B cell (primary cell): Measurements from ENCODE around the gene PAM. TPM values are rescaled to one million over a fixed set of nuclear protein-coding genes. Genes with fewer than 3 reads are reported as not detected.

ENCODE experiments used
- ATAC-seq: fragments of 200-7000 bp; cut with Tn5 transposase; one replicate; pipeline ENCODE4 v1.10.0; 2021; ENCODE audit warnings: low read depth, mild to moderate bottlenecking, moderate number of reproducible peaks, moderate library complexity
- CTCF ChIA-PET: fragments of 350-600 bp; sonication (Branson Sonifier 250); formaldehyde crosslinking; loops from one replicate; lab custom pipeline; 2021; ENCODE audit warnings: antibody characterized with exemption, inconsistent platforms; lab: Charles Lee
- POLR2A ChIA-PET: fragments of 350-600 bp; sonication (Branson Sonifier 250); formaldehyde crosslinking; loops from one replicate; lab custom pipeline; 2021; ENCODE audit warnings: antibody characterized with exemption; lab: Charles Lee
- DNase-seq: peaks from one replicate; pipeline ENCODE4 v3.0.0; 2013
- H2AFZ ChIP-seq: 2 replicates; pipeline ENCODE4 v1.6.1; 2012; ENCODE audit warnings: mild to moderate bottlenecking, low read depth, low read length; ENCODE audit not compliant: insufficient read depth, poor library complexity, severe bottlenecking
- H3K27ac ChIP-seq, 2 donors: 1 replicate in 1 of 2; 2 replicates in 1 of 2; pipeline ENCODE4 v1.5.1; 2012 to 2013; ENCODE audit warnings: low read length in 2 of 2, mild to moderate bottlenecking in 2 of 2, moderate library complexity in 1 of 2
- H3K27me3 ChIP-seq, 4 experiments: fragments of 200-600 bp in 1 of 4; sonication (generic) in 1 of 4; replicated peaks in 1 of 4; 1 replicate in 2 of 4; 2 replicates in 2 of 4; pipeline versions ENCODE4 v1.6.1 to v1.7.0; 2013 to 2016; ENCODE audit warnings: low read length in 3 of 4, mild to moderate bottlenecking in 2 of 4, mixed read lengths in 1 of 4, moderate library complexity in 1 of 4; ENCODE audit not compliant: insufficient read depth in 4 of 4, control insufficient read depth in 3 of 4; ENCODE audit errors: control extremely low read depth in 1 of 4
- H3K36me3 ChIP-seq, 2 experiments: replicated peaks in 1 of 2; 1 replicate in 1 of 2; 2 replicates in 1 of 2; pipeline versions ENCODE4 v1.6.1 to v1.7.1; 2013; ENCODE audit warnings: low read length in 1 of 2; ENCODE audit not compliant: insufficient read depth in 2 of 2, control insufficient read depth in 1 of 2; ENCODE audit errors: control extremely low read depth in 1 of 2, extremely low read depth in 1 of 2
- H3K4me1 ChIP-seq, 2 donors: fragments of 200-600 bp in 1 of 2; sonication (generic) in 1 of 2; 1 replicate in 1 of 2; 2 replicates in 1 of 2; pipeline versions ENCODE4 v1.5.1 to v1.6.1; 2013 to 2017; ENCODE audit warnings: low read length in 2 of 2; ENCODE audit not compliant: control insufficient read depth in 2 of 2, insufficient read depth in 2 of 2
- H3K4me2 ChIP-seq: replicated peaks from 2 replicates; pipeline ENCODE3; 2012; ENCODE audit warnings: mild to moderate bottlenecking, low read depth, low read length; ENCODE audit not compliant: poor library complexity, severe bottlenecking
- H3K4me3 ChIP-seq, 5 experiments: fragments of 200-600 bp in 1 of 5; sonication (generic) in 1 of 5; 1 replicate in 3 of 5; 2 replicates in 2 of 5; pipeline versions ENCODE4 v1.5.1 to v1.7.0; 2011 to 2016; ENCODE audit warnings: low read length in 4 of 5, mild to moderate bottlenecking in 4 of 5, low read depth in 2 of 5, control low read depth in 1 of 5, moderate library complexity in 1 of 5; ENCODE audit not compliant: insufficient read depth in 1 of 5; ENCODE audit errors: control extremely low read depth in 1 of 5, extremely low read depth in 1 of 5
- H3K79me2 ChIP-seq: fragments of 200-600 bp; sonication (generic); one replicate; pipeline ENCODE4 v1.6.0; 2016; ENCODE audit warnings: low read length; ENCODE audit not compliant: control insufficient read depth, insufficient read depth
- H3K9ac ChIP-seq: fragments of 200-600 bp; sonication (generic); 2 replicates; pipeline ENCODE4 v1.6.1; 2017; ENCODE audit warnings: mild to moderate bottlenecking, low read length, moderate library complexity
- H3K9me3 ChIP-seq, 3 donors: one replicate each; pipeline versions ENCODE4 v1.6.1 to v1.7.1; 2013; ENCODE audit warnings: low read length in 2 of 3; ENCODE audit not compliant: control insufficient read depth in 2 of 3, insufficient read depth in 1 of 3; ENCODE audit errors: control extremely low read depth in 1 of 3
- H4K20me1 ChIP-seq: 2 replicates; pipeline ENCODE4 v1.6.0; 2012; ENCODE audit warnings: mild to moderate bottlenecking, low read length; ENCODE audit not compliant: insufficient read depth, control insufficient read depth, poor library complexity, severe bottlenecking
- H3K27ac Mint-ChIP-seq: one replicate; pipeline ENCODE4 v1.8.0; 2021; ENCODE audit warnings: mixed read lengths
- H3K27me3 Mint-ChIP-seq: one replicate; pipeline ENCODE4 v1.8.0; 2021; ENCODE audit warnings: mixed read lengths
- H3K4me1 Mint-ChIP-seq: one replicate; pipeline ENCODE4 v1.8.0; 2021; ENCODE audit warnings: mixed read lengths
- H3K4me3 Mint-ChIP-seq: one replicate; pipeline ENCODE4 v1.8.0; 2021; ENCODE audit warnings: mixed read lengths
- H3K9me3 Mint-ChIP-seq: one replicate; pipeline ENCODE4 v1.8.0; 2022; ENCODE audit warnings: mixed read lengths; ENCODE audit not compliant: insufficient read depth
- EZH2 ChIP-seq: IDR thresholded peaks from 2 replicates; pipeline ENCODE4 v1.6.1; 2012; ENCODE audit warnings: borderline replicate concordance, low read depth, mild to moderate bottlenecking, moderate library complexity, low read length; ENCODE audit not compliant: insufficient read depth, poor library complexity, severe bottlenecking
- WGBS: methylation state at CpG from one replicate; pipeline ENCODE4 v1.1.5; 2013; ENCODE audit warnings: missing lambda C conversion rate; ENCODE audit not compliant: insufficient coverage; 5-methylcytosine and 5-hydroxymethylcytosine counted together
- intact Hi-C: fragments of 100-400 bp; cut with micrococcal nuclease; formaldehyde crosslinking; loops from one replicate; pipeline ENCODE4 v1.10.0; 2022
- polyA plus RNA-seq: library from polyadenylated mRNA; depleted of rRNA; stranded (reverse); fragments of >200 nt; gene quantifications from 2 replicates; pipeline ENCODE4 v1.2.3, GENCODE V29; 2012
- total RNA-seq, 2 donors: library from RNA; stranded (reverse); fragments of 120-200 nt in 1 of 2; gene quantifications; 1 replicate in 1 of 2; 2 replicates in 1 of 2; pipeline versions ENCODE4 v1.2.3 to v1.2.4, GENCODE V29; 2013 to 2022
- TF ChIP-seq, protein P1 (sequence below): fragments of 200-600 bp; IDR thresholded peaks from one replicate; pipeline ENCODE4 v1.8.0; 2022; ENCODE audit warnings: antibody characterized with exemption, mild to moderate bottlenecking

The PAM gene
- total and polyA plus RNA-seq, 2 donors (not counting 1 experiment from before 2014, with no cell fraction given) = 1.00 to 34.8 TPM

- Mint-ChIP-seq H3K27me3 (no peaks in the 10 kb centered on the region), H3K4me1 (peaks cover 3% of the 10 kb centered on the region), H3K4me3 (no peak overlapping the region), H3K9me3 (no peaks in the 10 kb centered on the region), H3K27ac (no peak overlapping the region)
- Histone ChIP-seq H3K9me3 (no peaks in the 10 kb centered on the region), H3K36me3 (no peaks in the 10 kb centered on the region), H3K27ac (no peak overlapping the region), H3K9ac (no peak overlapping the region), H4K20me1 (no peaks in the 10 kb centered on the region), H3K4me1 (no peaks in the 10 kb centered on the region), H3K27me3 (no peaks in the 10 kb centered on the region), H3K4me2 (no peak overlapping the region), H3K4me3 (no peak overlapping the region), H2AFZ (no peak overlapping the region), H3K79me2 (no peaks in the 10 kb centered on the region)
- CTCF ChIA-PET = no interaction called here
- DNase-seq = no peak
- intact Hi-C loops = no loop called here
- TF ChIP-seq, protein P1, sequence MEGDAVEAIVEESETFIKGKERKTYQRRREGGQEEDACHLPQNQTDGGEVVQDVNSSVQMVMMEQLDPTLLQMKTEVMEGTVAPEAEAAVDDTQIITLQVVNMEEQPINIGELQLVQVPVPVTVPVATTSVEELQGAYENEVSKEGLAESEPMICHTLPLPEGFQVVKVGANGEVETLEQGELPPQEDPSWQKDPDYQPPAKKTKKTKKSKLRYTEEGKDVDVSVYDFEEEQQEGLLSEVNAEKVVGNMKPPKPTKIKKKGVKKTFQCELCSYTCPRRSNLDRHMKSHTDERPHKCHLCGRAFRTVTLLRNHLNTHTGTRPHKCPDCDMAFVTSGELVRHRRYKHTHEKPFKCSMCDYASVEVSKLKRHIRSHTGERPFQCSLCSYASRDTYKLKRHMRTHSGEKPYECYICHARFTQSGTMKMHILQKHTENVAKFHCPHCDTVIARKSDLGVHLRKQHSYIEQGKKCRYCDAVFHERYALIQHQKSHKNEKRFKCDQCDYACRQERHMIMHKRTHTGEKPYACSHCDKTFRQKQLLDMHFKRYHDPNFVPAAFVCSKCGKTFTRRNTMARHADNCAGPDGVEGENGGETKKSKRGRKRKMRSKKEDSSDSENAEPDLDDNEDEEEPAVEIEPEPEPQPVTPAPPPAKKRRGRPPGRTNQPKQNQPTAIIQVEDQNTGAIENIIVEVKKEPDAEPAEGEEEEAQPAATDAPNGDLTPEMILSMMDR = no peak
- no peak for TF ChIP-seq EZH2
- POLR2A ChIA-PET = no interaction called here
- ATAC-seq = no peak
Measured at GRCh38 chr5:102777099-102777498, 22.0 kb downstream of the PAM start.

GRCh38 chr5:102778478-102778877 lies 23.4 kb downstream of the PAM start:
- Mint-ChIP-seq H3K4me1 (peaks cover 3% of the 10 kb centered on the region), H3K27ac (no peak overlapping the region), H3K4me3 (no peak overlapping the region), H3K27me3 (no peaks in the 10 kb centered on the region), H3K9me3 (no peaks in the 10 kb centered on the region)
- WGBS = 86% methylated on average over 2 of the region's 3 CpGs
- ChIA-PET POLR2A (no interaction called here), CTCF (interaction anchor here (1.3 kb wide), 1 partner anchor 361 kb away, joined by 4 read pairs; no protein-coding TSS in a partner anchor)
- Histone ChIP-seq H3K27me3 (no peaks in the 10 kb centered on the region), H3K4me2 (no peak overlapping the region), H3K9me3 (no peaks in the 10 kb centered on the region), H3K9ac (no peak overlapping the region), H4K20me1 (no peaks in the 10 kb centered on the region), H3K4me1 (no peaks in the 10 kb centered on the region), H2AFZ (no peak overlapping the region), H3K27ac (no peak overlapping the region), H3K79me2 (no peaks in the 10 kb centered on the region), H3K4me3 (no peak overlapping the region), H3K36me3 (no peaks in the 10 kb centered on the region)
- ATAC-seq (no peak), DNase-seq (no peak)
- no peak for TF ChIP-seq EZH2
- TF ChIP-seq, protein P1 = no peak
- intact Hi-C loops = no loop called here
